Vagina (tissue), 2 donors: ENCODE data around the gene TMEM43. TPM values are rescaled to one million over a fixed set of nuclear protein-coding genes. Genes with fewer than 3 reads are reported as not detected.
A peak's percentile ranks its signal among the peaks of the same experiment; 100 is the strongest.

Experiments used
- DNase-seq, 2 donors: peaks; one replicate each; pipeline ENCODE4 v3.0.0-alpha.2; 2017; ENCODE audit errors: extremely low spot score in 2 of 2
- H3K27ac ChIP-seq: fragments of 200-600 bp; sonication (generic); one replicate; pipeline ENCODE4 v1.5.1; 2019
- H3K27me3 ChIP-seq: fragments of 200-600 bp; sonication (generic); one replicate; pipeline ENCODE4 v1.5.1; 2019
- H3K36me3 ChIP-seq, 2 donors: fragments of 200-600 bp; sonication (generic); one replicate each; pipeline ENCODE4 v1.5.1; 2017 to 2019
- H3K4me1 ChIP-seq: fragments of 200-600 bp; sonication (generic); one replicate; pipeline ENCODE4 v1.5.1; 2019
- H3K4me3 ChIP-seq, 2 donors: fragments of 200-600 bp; sonication (generic); 1 replicate in 1 of 2; 2 replicates in 1 of 2; pipeline ENCODE4 v1.5.1; 2016 to 2019
- H3K9me3 ChIP-seq: fragments of 200-600 bp; sonication (generic); one replicate; pipeline ENCODE4 v1.5.1; 2019
- CTCF ChIP-seq, 3 experiments: fragments of 450-650 bp in 2 of 3; fragments of 200-600 bp in 1 of 3; sonication (generic) in 1 of 3; IDR thresholded peaks; one replicate each; pipeline ENCODE4 v1.5.1; 2017 to 2019; ENCODE audit warnings: antibody characterized with exemption in 3 of 3, mild to moderate bottlenecking in 2 of 3, moderate library complexity in 2 of 3
- POLR2A ChIP-seq, 2 donors: fragments of 450-650 bp; IDR thresholded peaks; one replicate each; pipeline ENCODE4 v1.6.1; 2017; ENCODE audit warnings: antibody characterized with exemption in 2 of 2, mild to moderate bottlenecking in 2 of 2, moderate library complexity in 2 of 2
- POLR2AphosphoS5 ChIP-seq, 2 donors: sonication (generic); formaldehyde crosslinking; IDR thresholded peaks; one replicate each; pipeline ENCODE4 v1.9.0; 2017; ENCODE audit warnings: antibody characterized with exemption in 2 of 2, mild to moderate bottlenecking in 2 of 2, low read depth in 1 of 2; ENCODE audit not compliant: insufficient read depth in 1 of 2
- intact Hi-C: fragments of 100-400 bp; cut with DNase I; formaldehyde crosslinking; loops from one replicate; pipeline ENCODE4 v1.15.1; 2023
- total RNA-seq: library from RNA; depleted of rRNA; stranded (reverse); fragments of >200 nt; gene quantifications from one replicate; pipeline ENCODE4 v1.2.3, GENCODE V29; 2016

The TMEM43 gene
- total RNA-seq, 1 donor from 2014 or later: 118 TPM

GRCh38 chr3:14144423-14145075, 19.7 kb downstream of the TMEM43 start:
- TF ChIP-seq CTCF (IDR thresholded peaks at IDR 0.05): no peak
- peak; percentile 40 to 97 for TF ChIP-seq POLR2AphosphoS5 (IDR thresholded peaks at IDR 0.05; ENCODE audit: insufficient read depth in 1 of 2, low read depth in 1 of 2)
- TF ChIP-seq POLR2A (IDR thresholded peaks at IDR 0.05): no peak
- Histone ChIP-seq H3K4me1 (peaks cover 44% of the 10 kb centered on the region), H3K4me3 (peak overlapping the region in 1 of 2 donors; percentile 18), H3K27me3 (no peaks in the 10 kb centered on the region), H3K36me3 (peaks cover 0 to 41% of the 10 kb centered on the region in 2 donors), H3K27ac (peak overlapping the region; percentile 81), H3K9me3 (no peaks in the 10 kb centered on the region)
- intact Hi-C loops: loop anchor here (1.0 kb wide), 1 partner anchor 19 kb away; the partner anchor contains the start of gene TMEM43
- peak in 1 of 2 donors; percentile 93 for DNase-seq

- H3K27me3 ChIP-seq: no peaks in the 10 kb centered on the region
- TF ChIP-seq POLR2A (IDR thresholded peaks at IDR 0.05): no peak
- no peak for TF ChIP-seq CTCF (IDR thresholded peaks at IDR 0.05)
- no peak for TF ChIP-seq POLR2AphosphoS5 (IDR thresholded peaks at IDR 0.05; ENCODE audit: insufficient read depth in 1 of 2, low read depth in 1 of 2)
- peaks cover 44% of the 10 kb centered on the region for H3K4me1 ChIP-seq
- peaks cover 0 to 36% of the 10 kb centered on the region in 2 donors for H3K36me3 ChIP-seq
- DNase-seq: no peak
- intact Hi-C loops: no loop called here
- no peak overlapping the region for H3K4me3 ChIP-seq
- H3K9me3 ChIP-seq: no peaks in the 10 kb centered on the region
- peak overlapping the region; percentile 81 for H3K27ac ChIP-seq
These were observed 20.4 kb downstream of the TMEM43 start for GRCh38 chr3:14145236-14145635.

GRCh38 chr3:14145670-14146380, 21.0 kb downstream of the TMEM43 start:
- DNase-seq: peak in 1 of 2 donors; percentile 89
- H3K4me1 ChIP-seq: peaks cover 44% of the 10 kb centered on the region
- H3K36me3 ChIP-seq: peaks cover 0 to 30% of the 10 kb centered on the region in 2 donors
- no peak for TF ChIP-seq POLR2A (IDR thresholded peaks at IDR 0.05)
- no peak for TF ChIP-seq POLR2AphosphoS5 (IDR thresholded peaks at IDR 0.05; ENCODE audit: insufficient read depth in 1 of 2, low read depth in 1 of 2)
- no peak for TF ChIP-seq CTCF (IDR thresholded peaks at IDR 0.05)
- H3K27me3 ChIP-seq: no peaks in the 10 kb centered on the region
- H3K4me3 ChIP-seq: no peak overlapping the region
- H3K9me3 ChIP-seq: no peaks in the 10 kb centered on the region
- peak overlapping the region; percentile 81 for H3K27ac ChIP-seq
- intact Hi-C loops: no loop called here

GRCh38 chr3:14146381-14147065, 21.7 kb downstream of the TMEM43 start:
- peaks cover 0 to 35% of the 10 kb centered on the region in 2 donors for H3K36me3 ChIP-seq
- H3K27ac ChIP-seq: peak overlapping the region; percentile 81
- H3K4me3 ChIP-seq: no peak overlapping the region
- peaks cover 44% of the 10 kb centered on the region for H3K4me1 ChIP-seq
- peak in 1 of 2 donors; percentile 79 for DNase-seq
- H3K27me3 ChIP-seq: no peaks in the 10 kb centered on the region
- intact Hi-C loops: no loop called here
- TF ChIP-seq POLR2AphosphoS5 (IDR thresholded peaks at IDR 0.05; ENCODE audit: insufficient read depth in 1 of 2, low read depth in 1 of 2): no peak
- TF ChIP-seq POLR2A (IDR thresholded peaks at IDR 0.05): no peak
- no peak for TF ChIP-seq CTCF (IDR thresholded peaks at IDR 0.05)
- H3K9me3 ChIP-seq: no peaks in the 10 kb centered on the region
